Peyer's patch (tissue), 4 donors: ENCODE results near the gene LRRC8E.

ENCODE experiments used
- POLR2A ChIP-seq, 2 donors: fragments of 450-650 bp; IDR thresholded peaks; one replicate each; pipeline ENCODE4 v1.5.1; 2017; ENCODE audit warnings: antibody characterized with exemption in 2 of 2, mild to moderate bottlenecking in 2 of 2, moderate library complexity in 2 of 2
- TF ChIP-seq, protein P1 (sequence below), 6 experiments: fragments of 450-650 bp in 4 of 6; fragments of 200-600 bp in 2 of 6; sonication (generic) in 1 of 6; IDR thresholded peaks; one replicate each; pipeline ENCODE4 v1.5.1; 2017 to 2019; ENCODE audit warnings: antibody characterized with exemption in 6 of 6, mild to moderate bottlenecking in 3 of 6, moderate library complexity in 1 of 6

DNA sequence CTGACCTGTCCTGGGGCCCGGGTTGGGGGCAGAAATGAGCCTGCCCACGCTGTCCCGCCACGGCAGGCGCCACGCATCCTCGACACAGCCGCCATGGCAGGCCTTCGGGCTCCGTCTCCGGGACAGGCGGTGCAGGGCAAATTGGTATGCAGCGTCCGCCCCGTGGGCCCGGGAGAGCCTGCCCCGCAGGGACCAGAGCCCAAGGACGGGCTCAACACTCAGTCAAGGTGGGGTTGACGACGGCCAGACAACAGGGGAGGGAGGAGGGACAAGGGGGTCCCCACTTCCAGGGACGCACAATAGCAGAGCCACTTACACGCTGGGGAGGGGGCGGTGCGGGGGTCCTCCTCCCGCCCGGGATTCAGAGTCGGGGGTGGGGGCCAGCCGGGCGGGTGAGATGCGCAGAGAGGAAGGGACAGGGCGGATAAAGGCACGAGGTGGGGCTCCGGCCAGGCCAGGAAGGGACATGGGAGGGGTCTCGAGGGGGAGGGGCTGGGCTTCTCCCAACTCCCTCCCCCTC lies 36.4 kb downstream of the LRRC8E start:
- TF ChIP-seq, protein P1, sequence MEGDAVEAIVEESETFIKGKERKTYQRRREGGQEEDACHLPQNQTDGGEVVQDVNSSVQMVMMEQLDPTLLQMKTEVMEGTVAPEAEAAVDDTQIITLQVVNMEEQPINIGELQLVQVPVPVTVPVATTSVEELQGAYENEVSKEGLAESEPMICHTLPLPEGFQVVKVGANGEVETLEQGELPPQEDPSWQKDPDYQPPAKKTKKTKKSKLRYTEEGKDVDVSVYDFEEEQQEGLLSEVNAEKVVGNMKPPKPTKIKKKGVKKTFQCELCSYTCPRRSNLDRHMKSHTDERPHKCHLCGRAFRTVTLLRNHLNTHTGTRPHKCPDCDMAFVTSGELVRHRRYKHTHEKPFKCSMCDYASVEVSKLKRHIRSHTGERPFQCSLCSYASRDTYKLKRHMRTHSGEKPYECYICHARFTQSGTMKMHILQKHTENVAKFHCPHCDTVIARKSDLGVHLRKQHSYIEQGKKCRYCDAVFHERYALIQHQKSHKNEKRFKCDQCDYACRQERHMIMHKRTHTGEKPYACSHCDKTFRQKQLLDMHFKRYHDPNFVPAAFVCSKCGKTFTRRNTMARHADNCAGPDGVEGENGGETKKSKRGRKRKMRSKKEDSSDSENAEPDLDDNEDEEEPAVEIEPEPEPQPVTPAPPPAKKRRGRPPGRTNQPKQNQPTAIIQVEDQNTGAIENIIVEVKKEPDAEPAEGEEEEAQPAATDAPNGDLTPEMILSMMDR (IDR thresholded peaks at IDR 0.05) = no peak
- no peak for TF ChIP-seq POLR2A (IDR thresholded peaks at IDR 0.05)
